ENCODE results near the gene BANF2. TPM values are rescaled to one million over a fixed set of nuclear protein-coding genes. Genes with fewer than 3 reads are reported as not detected.

BANF2 gene
- total RNA-seq, result not detected in 2 replicates

DNA sequence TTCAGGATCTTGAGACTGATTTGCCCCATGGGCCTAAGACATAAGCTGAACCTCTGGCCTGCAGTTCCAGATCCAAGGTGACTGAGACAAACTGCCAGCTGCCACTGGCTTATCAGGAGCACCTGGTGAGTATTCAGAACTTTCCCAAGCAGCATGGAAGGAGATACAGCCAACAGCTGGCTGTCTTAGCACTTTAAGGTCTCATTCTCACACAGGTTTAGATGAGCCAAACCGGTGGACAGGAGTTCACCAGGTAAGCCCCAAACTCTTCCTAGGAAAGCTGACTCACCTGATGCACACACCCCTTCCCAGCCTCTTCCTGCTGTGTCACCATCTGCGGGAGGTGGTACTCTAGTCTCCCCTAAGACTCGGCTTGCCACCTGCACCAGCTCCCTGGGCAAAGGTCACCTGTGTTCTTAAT is at the start of gene BANF2:
Gene BANF2, plus strand, starts transcription at position 36 of the 421 bp plus-strand sequence. CDS start 25,060 bp downstream, outside the sequence.

DNA sequence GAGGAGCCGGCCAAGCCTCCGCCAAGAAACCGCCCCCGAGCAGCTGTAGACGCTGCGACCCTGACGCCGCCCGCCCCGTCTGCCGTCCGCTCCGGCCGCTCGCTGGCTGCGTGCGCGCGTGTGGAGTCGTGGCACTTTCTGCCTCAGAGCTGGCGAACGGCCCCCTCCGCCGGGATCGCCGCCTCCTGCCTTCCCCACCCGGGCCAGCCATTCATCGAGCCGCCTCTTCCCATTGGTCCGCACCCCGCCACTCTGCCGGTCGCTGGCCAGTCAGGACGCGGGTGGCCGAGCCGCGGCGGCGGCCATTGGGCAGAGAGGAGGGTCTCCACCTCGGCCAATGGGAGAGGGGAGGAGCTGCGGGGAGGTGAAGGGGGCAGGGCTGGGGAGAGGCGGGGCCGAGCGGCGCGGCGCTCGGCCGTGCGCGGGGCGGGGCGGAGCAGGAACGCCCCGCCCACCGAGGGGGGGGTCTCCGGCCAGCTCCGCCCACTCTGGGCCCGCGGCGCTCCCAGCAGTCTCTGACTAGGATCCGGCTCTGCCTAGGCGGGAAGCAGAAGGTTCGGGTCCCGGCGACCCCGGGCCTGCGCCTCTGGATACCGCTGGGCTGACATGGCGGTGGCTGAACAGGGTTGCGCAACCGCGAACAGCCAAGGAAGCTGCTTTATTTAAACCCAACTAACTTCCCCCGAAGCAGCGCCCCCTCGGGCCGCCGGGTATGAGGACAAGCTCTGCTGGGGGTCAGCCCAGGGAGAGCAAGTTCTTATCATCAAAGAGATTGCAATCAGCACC is 17.5 kb upstream of the BANF2 start, which contains the start of gene RRBP1:
Gene RRBP1, minus strand, starts transcription at position 140 of the 786 bp plus-strand sequence. CDS start 21,735 bp downstream, outside the sequence.

Other genes with a start within 250 kb of the BANF2 start
- gene BFSP1, start 168.6 kb upstream of the BANF2 start, total RNA-seq, result 2.7 and 6.4 TPM in 2 replicates
- gene DSTN, start 129.9 kb upstream of the BANF2 start, total RNA-seq, result 263 and 465 TPM in 2 replicates
- 146 and 150 TPM in 2 replicates for gene RRBP1, start 17.7 kb upstream of the BANF2 start, total RNA-seq

Measured in epithelial cell of alveolus of lung (primary cell).